MG63 (cell line): ENCODE results near the gene HSH2D. TPM values are rescaled to one million over a fixed set of nuclear protein-coding genes. Genes with fewer than 3 reads are reported as not detected.
A peak's percentile ranks its signal among the peaks of the same experiment; 100 is the strongest.
"Not testable (repeated sequence)": the region's sequence is repeated elsewhere in the genome, so short reads cannot be mapped to it uniquely, and the experiment has no call there.

ENCODE experiments used
- DNase-seq: peaks from one replicate; pipeline ENCODE4 v3.0.0-alpha.2; 2020
- H3K27me3 ChIP-seq: fragments of 250-450 bp; sonication (Bioruptor Pico); 2 replicates; pipeline ENCODE4 v1.5.1; 2020; ENCODE audit warnings: mild to moderate bottlenecking, moderate library complexity
- H3K36me3 ChIP-seq: fragments of 250-450 bp; sonication (Bioruptor Pico); 2 replicates; pipeline ENCODE4 v1.5.1; 2020; ENCODE audit warnings: mild to moderate bottlenecking, moderate library complexity
- H3K4me3 ChIP-seq: fragments of 250-450 bp; sonication (Bioruptor Pico); 2 replicates; pipeline ENCODE4 v1.5.1; 2020; ENCODE audit warnings: mild to moderate bottlenecking, moderate library complexity
- H3K9me3 ChIP-seq: fragments of 250-450 bp; sonication (Bioruptor Pico); 2 replicates; pipeline ENCODE4 v1.5.1; 2020; ENCODE audit warnings: mild to moderate bottlenecking, moderate library complexity
- total RNA-seq: library from RNA; depleted of rRNA; stranded (reverse); fragments of >200 nt; shearing (Covaris generic); gene quantifications from 2 replicates; pipeline ENCODE4 v1.2.3, GENCODE V29; 2014; ENCODE audit warnings: low replicate concordance; rRNA removed

HSH2D gene
- not detected in 2 replicates for total RNA-seq

DNA sequence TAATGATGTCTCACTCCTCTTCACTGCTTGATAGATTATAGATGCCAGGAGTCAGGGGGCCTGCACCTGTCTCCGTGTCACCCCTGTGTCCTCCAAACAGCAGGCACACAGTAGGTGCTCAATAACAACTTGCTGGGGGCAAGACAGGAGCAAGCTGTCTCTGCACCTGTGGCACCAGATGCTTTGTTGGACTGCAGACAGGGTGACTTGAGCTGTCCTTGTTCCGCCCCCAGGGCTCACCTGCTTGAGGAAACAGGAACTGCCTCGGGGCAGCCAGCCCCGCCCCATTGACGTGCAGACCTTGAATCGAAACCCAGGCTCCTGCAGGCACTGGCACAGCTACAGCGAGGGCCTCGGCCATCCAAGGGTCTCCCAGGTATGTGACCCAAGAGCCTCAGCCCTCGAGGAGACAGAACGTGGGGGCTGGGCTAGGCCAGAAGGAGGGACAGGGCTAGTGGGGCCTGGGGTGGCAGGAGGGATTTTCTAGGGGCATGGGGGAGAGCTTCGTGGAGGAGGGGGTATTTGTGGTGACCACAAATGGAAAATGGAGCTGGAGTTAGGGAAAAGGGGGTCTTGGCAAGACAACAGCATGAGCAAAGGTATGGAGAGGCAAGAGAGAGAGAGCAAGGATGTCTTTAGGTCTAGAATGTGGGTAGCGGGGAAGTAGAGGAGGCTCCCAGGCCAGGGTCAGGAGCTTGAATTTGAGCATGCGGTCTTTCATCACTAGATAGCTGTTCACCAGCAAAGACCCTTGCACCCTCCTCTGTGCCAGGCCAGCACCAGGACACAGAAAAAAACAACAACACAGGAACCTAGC lies at the start of gene HSH2D:
HSH2D (plus strand) TSS at position 287 of the 817 bp plus-strand sequence. CDS start 5,066 bp downstream, outside the sequence.
- Histone ChIP-seq H3K4me3 (no peak within 1 kb of the TSS), H3K27me3 (no peaks in the 10 kb centered on the region), H3K9me3 (no peaks in the 10 kb centered on the region), H3K36me3 (no peaks in the 10 kb centered on the region)
- DNase-seq, result no peak

DNA sequence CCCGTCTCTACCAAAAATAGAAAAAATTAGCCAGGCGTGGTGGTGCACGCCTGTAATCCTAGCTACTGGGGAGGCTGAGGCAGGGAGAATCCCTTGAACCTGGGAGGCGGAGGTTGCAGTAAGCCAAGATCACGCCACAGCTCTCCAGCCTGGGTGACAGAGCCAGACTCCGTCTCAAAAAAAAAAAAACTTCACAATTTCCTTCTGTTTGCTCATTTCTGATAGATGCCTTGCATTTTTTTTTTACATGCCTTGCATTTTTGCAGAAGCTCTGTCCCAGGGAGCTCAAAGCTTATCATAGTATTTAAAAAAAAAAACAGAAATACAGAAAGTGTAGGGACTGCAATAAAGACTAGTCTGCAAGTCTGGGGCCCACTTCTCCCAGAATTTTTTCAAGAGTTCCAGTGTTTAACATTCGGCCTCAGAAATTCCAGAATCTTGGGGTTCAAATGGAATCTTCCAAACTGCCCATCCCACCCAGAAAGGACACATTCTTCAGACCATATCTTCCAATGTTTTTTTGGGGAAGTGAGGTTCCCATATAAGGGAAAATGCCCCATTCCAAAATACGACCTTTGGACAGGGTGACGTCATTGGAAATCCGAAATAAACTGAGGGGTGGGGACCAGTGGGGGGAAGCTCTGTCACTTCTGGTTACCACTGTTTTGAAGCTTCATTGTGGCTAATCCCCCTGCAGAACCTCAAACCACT lies 49.0 kb upstream of the HSH2D start:
- DNase-seq, result no peak
- no peak overlapping the region for H3K4me3 ChIP-seq
- H3K36me3 ChIP-seq, result peaks cover 100% of the 10 kb centered on the region

GRCh38 chr19:16095071-16095571 lies 48.4 kb upstream of the HSH2D start:
- H3K9me3 ChIP-seq, result no peaks in the 10 kb centered on the region
- peaks cover 100% of the 10 kb centered on the region for H3K36me3 ChIP-seq
- H3K27me3 ChIP-seq, result no peaks in the 10 kb centered on the region
- no peak for DNase-seq
- H3K4me3 ChIP-seq, result no peak overlapping the region

More for the DNA sequence above, 49.0 kb upstream of the HSH2D start:
- Histone ChIP-seq H3K9me3 (no peaks in the 10 kb centered on the region), H3K27me3 (no peaks in the 10 kb centered on the region)

- H3K27me3 ChIP-seq, result no peaks in the 10 kb centered on the region
- no peak for DNase-seq
- peaks cover 100% of the 10 kb centered on the region for H3K36me3 ChIP-seq
- no peaks in the 10 kb centered on the region for H3K9me3 ChIP-seq
- no peak overlapping the region for H3K4me3 ChIP-seq
These were observed 47.1 kb upstream of the HSH2D start for GRCh38 chr19:16096280-16096855.

DNA sequence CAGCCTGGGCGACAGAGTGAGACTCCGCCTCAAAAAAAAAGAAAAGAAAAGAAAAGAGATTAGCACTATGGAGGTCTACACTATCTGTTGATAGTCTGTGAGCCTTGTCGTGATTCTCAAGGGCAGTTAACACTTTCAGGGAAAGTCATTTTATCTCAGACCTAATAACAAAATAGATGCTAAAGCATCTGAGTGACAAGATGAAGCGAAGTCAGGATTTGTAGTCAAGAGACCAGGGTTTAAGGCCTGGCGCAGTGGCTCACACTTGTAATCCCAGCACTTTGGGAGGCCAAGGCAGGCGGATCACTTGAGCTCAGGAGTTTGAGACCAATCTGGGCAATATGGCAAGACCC lies 45.1 kb upstream of the HSH2D start:
- peaks cover 100% of the 10 kb centered on the region for H3K36me3 ChIP-seq
- H3K9me3 ChIP-seq, result no peaks in the 10 kb centered on the region
- DNase-seq, result no peak
- no peak overlapping the region for H3K4me3 ChIP-seq
- no peaks in the 10 kb centered on the region for H3K27me3 ChIP-seq

DNA sequence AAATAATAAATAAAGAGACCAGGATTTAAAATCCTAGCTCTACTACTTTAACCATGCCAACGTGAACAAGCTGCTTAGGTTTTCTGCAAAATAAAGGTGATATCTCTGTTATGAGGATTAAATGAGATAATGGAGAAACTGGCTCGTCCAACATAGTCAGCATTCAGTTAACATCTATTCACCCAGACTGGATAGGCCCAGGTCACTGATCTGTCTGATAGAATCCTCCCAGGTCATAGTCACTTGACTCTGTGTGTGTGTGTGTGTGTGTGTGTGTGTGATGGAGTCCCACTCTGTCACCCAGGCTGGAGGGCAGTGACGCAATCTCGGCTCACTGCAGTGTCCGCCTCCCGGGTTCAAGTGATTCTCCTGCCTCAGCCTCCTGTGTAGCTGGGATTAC lies 44.7 kb upstream of the HSH2D start:
- Histone ChIP-seq H3K9me3 (no peaks in the 10 kb centered on the region), H3K27me3 (no peaks in the 10 kb centered on the region), H3K4me3 (no peak overlapping the region), H3K36me3 (peaks cover 99% of the 10 kb centered on the region)
- no peak for DNase-seq

GRCh38 chr19:16099314-16099965 lies 44.0 kb upstream of the HSH2D start:
- H3K4me3 ChIP-seq, H3K27me3 ChIP-seq, DNase-seq, H3K9me3 ChIP-seq: not testable (repeated sequence)
- H3K36me3 ChIP-seq, result peaks cover 93% of the 10 kb centered on the region

GRCh38 chr19:16100524-16100923 lies 43.0 kb upstream of the HSH2D start:
- peaks cover 82% of the 10 kb centered on the region for H3K36me3 ChIP-seq
- no peaks in the 10 kb centered on the region for H3K27me3 ChIP-seq
- H3K4me3 ChIP-seq, result no peak overlapping the region
- DNase-seq, result no peak
- no peaks in the 10 kb centered on the region for H3K9me3 ChIP-seq

- Histone ChIP-seq H3K4me3 (no peak overlapping the region), H3K9me3 (no peaks in the 10 kb centered on the region), H3K36me3 (peaks cover 40% of the 10 kb centered on the region), H3K27me3 (no peaks in the 10 kb centered on the region)
- DNase-seq, result no peak
These were observed 38.8 kb upstream of the HSH2D start for GRCh38 chr19:16104722-16105121.

GRCh38 chr19:16106121-16106520 lies 37.4 kb upstream of the HSH2D start:
- DNase-seq, result peak; percentile 34

DNA sequence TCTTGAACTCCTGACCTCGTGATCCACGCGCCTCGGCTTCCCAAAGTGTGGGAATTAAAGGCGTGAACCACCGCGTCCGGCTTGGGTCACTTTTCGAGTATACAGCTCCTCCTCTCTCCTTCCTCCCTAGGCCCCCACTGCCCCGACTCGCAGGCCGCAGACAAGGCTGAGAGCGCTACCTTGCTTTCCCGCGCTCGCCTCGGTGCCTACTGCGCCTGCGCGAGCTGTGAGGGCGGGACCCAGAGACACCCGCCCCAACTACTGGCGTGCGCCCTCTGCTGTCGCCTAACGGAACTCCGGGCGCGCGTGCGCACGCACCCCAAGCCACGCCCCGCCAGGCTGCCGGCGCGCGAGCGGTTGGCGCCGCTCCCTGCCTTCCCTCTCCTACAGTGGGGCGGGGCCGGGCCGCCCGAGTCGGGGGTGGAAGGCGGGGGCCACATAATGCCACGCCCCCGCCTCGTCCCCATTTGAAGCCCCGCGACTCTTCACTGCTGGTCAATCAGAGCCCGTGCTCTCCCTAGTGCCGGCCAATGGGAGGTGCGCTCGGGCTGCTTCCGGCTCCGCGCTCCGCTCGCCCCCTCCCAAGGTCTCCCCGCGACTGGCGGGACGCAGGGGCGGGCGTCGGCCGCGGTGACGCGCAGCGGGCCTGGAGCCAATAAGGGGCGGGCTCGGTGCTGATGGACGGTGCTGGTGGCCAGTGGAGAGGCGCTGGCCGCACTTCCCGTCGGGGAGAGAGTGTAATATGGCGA lies 32.2 kb upstream of the HSH2D start, which contains the start of gene RAB8A:
RAB8A (plus strand) TSS at position 730 of the 749 bp plus-strand sequence; CDS start at position 743, 13 bp downstream.
- no peaks in the 10 kb centered on the region for H3K9me3 ChIP-seq
- H3K4me3 ChIP-seq, result peak within 1 kb of the TSS; percentile 95
- peaks cover 34% of the 10 kb centered on the region for H3K36me3 ChIP-seq
- peak; percentile 100 for DNase-seq
- no peaks in the 10 kb centered on the region for H3K27me3 ChIP-seq

More at GRCh38 chr19:16106121-16106520, 37.4 kb upstream of the HSH2D start:
- Histone ChIP-seq H3K9me3 (no peaks in the 10 kb centered on the region), H3K4me3 (no peak overlapping the region), H3K27me3 (no peaks in the 10 kb centered on the region), H3K36me3 (peaks cover 26% of the 10 kb centered on the region)

DNA sequence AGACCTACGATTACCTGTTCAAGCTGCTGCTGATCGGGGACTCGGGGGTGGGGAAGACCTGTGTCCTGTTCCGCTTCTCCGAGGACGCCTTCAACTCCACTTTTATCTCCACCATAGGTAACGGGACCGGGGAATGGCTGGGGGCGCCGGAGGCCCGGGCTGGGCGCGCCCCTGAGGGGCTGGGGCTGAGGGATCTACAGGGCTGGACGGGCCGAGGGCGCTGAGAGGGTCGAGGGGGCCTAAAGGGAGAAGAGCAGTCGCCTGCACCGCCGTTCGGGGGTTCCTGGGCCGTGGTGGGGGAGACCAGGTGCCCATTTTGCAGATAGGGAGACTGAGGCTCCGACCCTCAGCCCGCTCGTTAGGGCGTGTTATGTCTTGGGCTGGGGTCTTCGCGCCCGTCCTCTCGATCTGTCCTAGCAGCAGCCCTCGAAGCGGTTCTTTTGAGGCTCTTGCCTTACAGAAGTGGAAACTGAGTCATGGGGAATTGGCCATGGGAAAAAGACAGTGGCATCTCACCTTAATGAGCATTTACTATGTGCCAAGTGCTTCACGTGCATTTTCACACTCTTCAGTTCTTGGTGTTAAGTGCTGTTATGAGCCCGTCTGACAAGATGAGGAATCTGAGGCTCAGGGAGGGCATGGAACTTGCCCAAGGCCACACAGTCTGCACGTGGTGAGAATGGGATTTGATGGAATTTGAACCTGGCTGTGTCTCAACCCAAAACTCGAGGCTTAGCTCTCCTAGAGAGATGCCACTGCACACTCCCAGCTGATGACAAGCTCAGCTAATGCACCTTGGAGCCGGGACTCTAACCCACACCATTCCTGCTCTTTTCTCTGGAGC lies 31.4 kb upstream of the HSH2D start:
- Histone ChIP-seq H3K4me3 (peak overlapping the region; percentile 95), H3K36me3 (peaks cover 36% of the 10 kb centered on the region)
- no peak for DNase-seq

DNA sequence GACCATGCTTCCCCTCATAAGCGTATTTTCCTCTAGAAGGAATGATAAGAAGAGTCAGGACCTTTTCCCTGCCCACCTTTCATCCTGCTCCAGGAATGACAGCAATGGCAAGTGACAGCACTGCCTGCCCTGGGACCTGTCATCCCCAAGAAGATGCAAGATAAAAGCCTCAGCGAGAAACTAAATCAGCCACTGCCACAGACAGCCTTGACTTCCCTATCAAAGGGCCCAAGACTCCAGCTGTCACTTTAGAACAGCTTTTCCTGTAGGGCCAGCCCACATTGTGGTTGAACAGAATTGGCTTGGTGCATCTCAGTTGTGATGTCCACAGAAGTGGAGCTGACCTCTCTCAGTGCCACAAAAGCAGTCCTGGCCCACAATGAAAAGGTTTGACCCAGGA lies 30.7 kb upstream of the HSH2D start:
- peak overlapping the region; percentile 95 for H3K4me3 ChIP-seq
- H3K27me3 ChIP-seq, result no peaks in the 10 kb centered on the region
- peaks cover 41% of the 10 kb centered on the region for H3K36me3 ChIP-seq
- H3K9me3 ChIP-seq, result no peaks in the 10 kb centered on the region
- DNase-seq, result no peak

More for the DNA sequence above, 31.4 kb upstream of the HSH2D start:
- H3K9me3 ChIP-seq, result no peaks in the 10 kb centered on the region
- H3K27me3 ChIP-seq, result no peaks in the 10 kb centered on the region

- H3K36me3 ChIP-seq, result peaks cover 50% of the 10 kb centered on the region
These were observed 29.8 kb upstream of the HSH2D start for GRCh38 chr19:16113727-16114126.

More at GRCh38 chr19:16113727-16114126, 29.8 kb upstream of the HSH2D start:
- DNase-seq, result no peak
- no peaks in the 10 kb centered on the region for H3K27me3 ChIP-seq
- H3K4me3 ChIP-seq, result no peak overlapping the region
- no peaks in the 10 kb centered on the region for H3K9me3 ChIP-seq
